ENCODE results near the gene BCL2L2.

DNA sequence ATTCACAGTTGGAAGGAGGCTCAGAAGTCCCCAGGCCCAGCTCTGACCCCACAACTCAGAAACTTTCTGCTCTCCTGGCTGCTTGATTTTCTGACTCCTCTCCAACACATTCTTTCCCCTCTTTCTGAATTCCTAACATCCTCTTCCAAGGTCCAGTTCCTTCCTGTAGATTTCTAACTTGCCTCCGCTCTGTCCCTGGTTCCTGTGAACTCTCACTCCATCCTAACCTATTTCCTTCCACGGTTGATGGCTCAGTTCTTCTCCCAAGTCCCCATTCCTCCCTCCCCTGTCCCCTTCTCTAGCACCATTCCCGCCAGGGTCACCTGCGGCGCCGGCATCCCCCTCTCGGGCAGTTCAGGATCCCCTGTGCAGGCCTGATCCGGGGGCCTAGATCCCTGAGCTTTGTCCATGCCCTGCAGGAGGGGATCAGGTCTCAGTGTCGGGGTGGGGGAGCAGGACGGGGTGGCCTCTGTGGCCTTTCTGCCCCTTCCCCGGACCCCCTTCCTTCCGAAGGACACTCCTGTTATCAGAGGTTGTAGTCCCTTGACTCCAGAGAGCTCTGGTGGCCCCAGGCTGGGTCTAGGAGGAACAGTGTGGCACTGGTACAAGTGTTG is 52.0 kb downstream of the BCL2L2 start:
- no peak for TF ChIP-seq ZEB2 (tag by site-specific recombination; IDR thresholded peaks at IDR 0.05)
- TF ChIP-seq, protein P1, sequence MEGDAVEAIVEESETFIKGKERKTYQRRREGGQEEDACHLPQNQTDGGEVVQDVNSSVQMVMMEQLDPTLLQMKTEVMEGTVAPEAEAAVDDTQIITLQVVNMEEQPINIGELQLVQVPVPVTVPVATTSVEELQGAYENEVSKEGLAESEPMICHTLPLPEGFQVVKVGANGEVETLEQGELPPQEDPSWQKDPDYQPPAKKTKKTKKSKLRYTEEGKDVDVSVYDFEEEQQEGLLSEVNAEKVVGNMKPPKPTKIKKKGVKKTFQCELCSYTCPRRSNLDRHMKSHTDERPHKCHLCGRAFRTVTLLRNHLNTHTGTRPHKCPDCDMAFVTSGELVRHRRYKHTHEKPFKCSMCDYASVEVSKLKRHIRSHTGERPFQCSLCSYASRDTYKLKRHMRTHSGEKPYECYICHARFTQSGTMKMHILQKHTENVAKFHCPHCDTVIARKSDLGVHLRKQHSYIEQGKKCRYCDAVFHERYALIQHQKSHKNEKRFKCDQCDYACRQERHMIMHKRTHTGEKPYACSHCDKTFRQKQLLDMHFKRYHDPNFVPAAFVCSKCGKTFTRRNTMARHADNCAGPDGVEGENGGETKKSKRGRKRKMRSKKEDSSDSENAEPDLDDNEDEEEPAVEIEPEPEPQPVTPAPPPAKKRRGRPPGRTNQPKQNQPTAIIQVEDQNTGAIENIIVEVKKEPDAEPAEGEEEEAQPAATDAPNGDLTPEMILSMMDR (tag by site-specific recombination; IDR thresholded peaks at IDR 0.05): no peak
- TF ChIP-seq ZNF221 (tag by site-specific recombination; IDR thresholded peaks at IDR 0.05; ENCODE audit: borderline replicate concordance): no peak
- TF ChIP-seq, protein P2, sequence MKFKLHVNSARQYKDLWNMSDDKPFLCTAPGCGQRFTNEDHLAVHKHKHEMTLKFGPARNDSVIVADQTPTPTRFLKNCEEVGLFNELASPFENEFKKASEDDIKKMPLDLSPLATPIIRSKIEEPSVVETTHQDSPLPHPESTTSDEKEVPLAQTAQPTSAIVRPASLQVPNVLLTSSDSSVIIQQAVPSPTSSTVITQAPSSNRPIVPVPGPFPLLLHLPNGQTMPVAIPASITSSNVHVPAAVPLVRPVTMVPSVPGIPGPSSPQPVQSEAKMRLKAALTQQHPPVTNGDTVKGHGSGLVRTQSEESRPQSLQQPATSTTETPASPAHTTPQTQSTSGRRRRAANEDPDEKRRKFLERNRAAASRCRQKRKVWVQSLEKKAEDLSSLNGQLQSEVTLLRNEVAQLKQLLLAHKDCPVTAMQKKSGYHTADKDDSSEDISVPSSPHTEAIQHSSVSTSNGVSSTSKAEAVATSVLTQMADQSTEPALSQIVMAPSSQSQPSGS (tag by site-specific recombination; IDR thresholded peaks at IDR 0.05; ENCODE audit: low read depth): no peak
- no peak for TF ChIP-seq ZNF658 (tag by site-specific recombination; IDR thresholded peaks at IDR 0.05)
- TF ChIP-seq ZBTB7A (tag by site-specific recombination; IDR thresholded peaks at IDR 0.05; ENCODE audit: low read depth): no peak

Data from HEK293 (cell line).